Fibroblast of lung (primary cell): ENCODE results near the gene SLC1A1. TPM values are rescaled to one million over a fixed set of nuclear protein-coding genes. Genes with fewer than 3 reads are reported as not detected.

ENCODE experiments used
- DNase-seq, 2 donors: peaks; one replicate each; pipeline versions ENCODE4 v3.0.0 to v3.0.0-alpha.2; 2010; ENCODE audit warnings: low read depth in 2 of 2
- H2AFZ ChIP-seq: 2 replicates; pipeline ENCODE4 v1.5.1; 2012; ENCODE audit warnings: low read length, control low read depth, inconsistent platforms
- H3K27ac ChIP-seq: 2 replicates; pipeline ENCODE4 v1.5.1; 2011; ENCODE audit warnings: low read length, control low read depth; ENCODE audit not compliant: insufficient read depth
- H3K27me3 ChIP-seq: 2 replicates; pipeline ENCODE4 v1.5.1; 2011; ENCODE audit warnings: mild to moderate bottlenecking, low read length; ENCODE audit not compliant: control insufficient read depth, insufficient read depth
- H3K36me3 ChIP-seq: 2 replicates; pipeline ENCODE4 v1.5.1; 2011; ENCODE audit warnings: low read length; ENCODE audit not compliant: control insufficient read depth, insufficient read depth
- H3K4me1 ChIP-seq: 2 replicates; pipeline ENCODE4 v1.5.1; 2011; ENCODE audit warnings: low read length; ENCODE audit not compliant: control insufficient read depth, insufficient read depth; ENCODE audit errors: extremely low read depth
- H3K4me2 ChIP-seq: 2 replicates; pipeline ENCODE4 v1.5.1; 2011; ENCODE audit warnings: low read length, control low read depth; ENCODE audit not compliant: insufficient read depth; ENCODE audit errors: extremely low read depth
- H3K4me3 ChIP-seq, 4 experiments: fragments of 200-600 bp in 1 of 4; sonication (generic) in 1 of 4; replicated peaks in 1 of 4; 2 replicates each; pipeline ENCODE4 v1.5.1; 2011 to 2016; ENCODE audit warnings: low read length in 4 of 4, low read depth in 3 of 4, mild to moderate bottlenecking in 3 of 4, control low read depth in 2 of 4, inconsistent platforms in 1 of 4, mixed read lengths in 1 of 4; ENCODE audit not compliant: insufficient read depth in 1 of 4; ENCODE audit errors: control extremely low read depth in 1 of 4
- H3K79me2 ChIP-seq: 2 replicates; pipeline ENCODE4 v1.5.1; 2012; ENCODE audit warnings: mild to moderate bottlenecking, low read length, inconsistent platforms; ENCODE audit not compliant: control insufficient read depth, insufficient read depth
- H3K9ac ChIP-seq: 2 replicates; pipeline ENCODE4 v1.5.1; 2011; ENCODE audit warnings: mild to moderate bottlenecking, low read length, control low read depth; ENCODE audit not compliant: insufficient read depth
- H3K9me3 ChIP-seq: 2 replicates; pipeline ENCODE4 v1.5.1; 2012; ENCODE audit warnings: low read depth, low read length; ENCODE audit not compliant: control insufficient read depth, insufficient read depth
- H4K20me1 ChIP-seq: 2 replicates; pipeline ENCODE4 v1.5.1; 2011; ENCODE audit warnings: low read length; ENCODE audit not compliant: control insufficient read depth, insufficient read depth; ENCODE audit errors: extremely low read depth
- CTCF ChIP-seq, 2 donors: IDR thresholded peaks in 1 of 2; conservative IDR thresholded peaks in 1 of 2; 1 replicate in 1 of 2; 2 replicates in 1 of 2; pipeline ENCODE4 v1.5.1; 2011 to 2012; ENCODE audit warnings: low read length in 2 of 2, control low read depth in 1 of 2, inconsistent platforms in 1 of 2, low read depth in 1 of 2, mild to moderate bottlenecking in 1 of 2
- EZH2 ChIP-seq: IDR thresholded peaks from 2 replicates; pipeline ENCODE4 v1.5.1; 2012; ENCODE audit warnings: low read length, control low read depth, mild to moderate bottlenecking; ENCODE audit errors: missing control alignments
- polyA plus RNA-seq, 2 donors: library from polyadenylated mRNA; depleted of rRNA in 1 of 2; stranded (reverse) in 1 of 2; unstranded in 1 of 2; fragments of >200 nt; gene quantifications; 2 replicates each; pipeline ENCODE4 v1.2.1, GENCODE V29; 2011 to 2012; ENCODE audit warnings: missing spikeins in 1 of 2
- total RNA-seq: library from RNA; depleted of rRNA; stranded (reverse); fragments of >200 nt; gene quantifications from 2 replicates; pipeline ENCODE4 v1.2.1, GENCODE V29; 2014

Gene SLC1A1
- total and polyA plus RNA-seq, 2 donors (not counting 1 experiment from before 2014, with no cell fraction given) = 4.5 to 64.1 TPM

DNA sequence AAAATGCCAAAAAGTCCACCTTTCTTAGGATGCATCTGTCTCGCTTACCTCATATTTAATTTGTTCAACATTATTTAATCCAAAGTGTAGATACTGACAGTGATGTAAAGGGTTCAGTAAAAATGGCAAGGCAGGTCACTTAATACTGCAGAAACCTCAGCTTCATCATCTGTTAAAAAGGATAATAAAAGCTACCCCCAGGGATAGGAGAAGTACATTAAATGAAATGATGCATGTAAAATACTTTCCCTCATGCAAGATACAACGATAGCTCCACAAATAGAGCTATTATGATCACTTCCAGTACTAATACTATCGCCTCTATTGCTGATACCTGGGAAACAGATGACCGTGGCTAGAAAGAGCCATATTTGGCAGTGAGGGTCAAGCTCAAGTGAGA is 82.9 kb downstream of the SLC1A1 start:
- Histone ChIP-seq H3K79me2 (no peaks in the 10 kb centered on the region), H4K20me1 (no peaks in the 10 kb centered on the region), H3K27me3 (no peaks in the 10 kb centered on the region), H3K9ac (no peak overlapping the region), H3K36me3 (no peaks in the 10 kb centered on the region), H2AFZ (no peak overlapping the region), H3K4me1 (no peaks in the 10 kb centered on the region), H3K27ac (no peak overlapping the region), H3K4me3 (no peak overlapping the region), H3K9me3 (no peaks in the 10 kb centered on the region), H3K4me2 (no peak overlapping the region)
- DNase-seq = no peak
- TF ChIP-seq CTCF (conservative IDR thresholded peaks at IDR 0.05 in 1 of 2, IDR thresholded peaks at IDR 0.05 in 1 of 2; ENCODE audit: low read depth in 1 of 2, low read length in 2 of 2) = no peak
- no peak for TF ChIP-seq EZH2

DNA sequence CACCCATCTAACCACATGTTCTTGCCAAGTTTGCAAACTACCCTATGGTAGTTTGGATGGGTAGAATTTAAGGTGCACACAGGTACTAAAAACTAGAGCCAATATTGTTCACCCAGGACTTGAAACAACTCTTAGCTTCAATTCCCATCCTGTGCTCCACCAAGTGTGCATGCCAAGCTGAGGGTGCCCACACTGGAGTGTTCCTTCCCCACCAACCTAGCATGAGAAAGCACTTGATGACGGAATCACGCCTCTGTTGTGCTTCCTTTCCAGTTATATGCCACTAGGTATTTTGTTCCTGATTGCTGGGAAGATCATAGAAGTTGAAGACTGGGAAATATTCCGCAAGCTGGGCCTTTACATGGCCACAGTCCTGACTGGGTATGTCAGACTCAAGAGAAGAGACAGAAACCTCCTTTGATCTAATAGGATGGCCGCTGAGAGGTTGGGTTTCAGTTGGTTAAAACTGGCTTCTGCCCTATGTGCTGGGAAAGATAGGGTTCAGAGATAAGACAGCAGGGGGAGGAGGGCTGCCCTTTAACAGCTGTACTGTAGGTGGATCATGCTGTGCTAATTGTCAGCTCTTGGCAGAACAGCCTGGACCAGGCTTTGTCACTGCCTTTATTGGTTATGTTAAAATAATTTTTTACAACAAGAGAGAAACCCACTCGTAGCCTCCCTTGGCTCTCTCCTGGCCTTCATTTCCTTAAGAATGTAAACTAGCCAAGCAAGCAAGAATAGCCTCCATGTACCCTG is 83.5 kb downstream of the SLC1A1 start:
- Histone ChIP-seq H3K4me3 (no peak overlapping the region), H3K4me2 (no peak overlapping the region), H3K4me1 (no peaks in the 10 kb centered on the region), H3K27me3 (no peaks in the 10 kb centered on the region), H2AFZ (no peak overlapping the region), H3K9ac (no peak overlapping the region), H3K9me3 (no peaks in the 10 kb centered on the region), H3K27ac (no peak overlapping the region), H4K20me1 (no peaks in the 10 kb centered on the region), H3K79me2 (no peaks in the 10 kb centered on the region), H3K36me3 (no peaks in the 10 kb centered on the region)
- TF ChIP-seq CTCF (conservative IDR thresholded peaks at IDR 0.05 in 1 of 2, IDR thresholded peaks at IDR 0.05 in 1 of 2; ENCODE audit: low read depth in 1 of 2, low read length in 2 of 2) = no peak
- no peak for TF ChIP-seq EZH2
- DNase-seq = no peak

DNA sequence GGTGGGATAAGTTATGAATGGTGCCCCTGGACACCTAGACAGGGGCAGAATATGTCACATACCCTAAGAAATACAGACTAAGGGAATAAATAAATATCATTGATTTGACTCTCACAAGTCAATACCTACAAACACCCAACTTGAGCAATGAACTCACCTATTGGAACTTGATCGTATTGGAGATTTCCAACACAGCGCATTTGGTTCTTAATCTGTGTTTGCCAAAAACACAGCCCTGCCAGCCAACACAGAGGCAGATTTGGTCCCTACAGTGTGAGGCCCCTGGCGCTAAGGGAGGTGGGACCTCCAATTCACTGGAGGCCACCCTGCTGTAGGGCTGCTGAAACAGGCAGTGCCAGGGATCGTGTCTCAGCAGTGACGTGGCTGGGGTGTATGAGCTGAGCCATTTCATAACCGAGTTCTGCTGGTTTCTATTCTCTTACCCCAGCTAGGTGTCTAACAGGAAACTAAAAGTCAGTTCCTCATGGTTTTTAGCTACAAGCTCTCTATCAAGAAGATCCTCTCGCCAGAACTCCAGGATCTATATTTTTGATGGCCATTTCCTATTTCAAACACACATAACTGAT is 84.5 kb downstream of the SLC1A1 start:
- TF ChIP-seq EZH2 = no peak
- no peak for TF ChIP-seq CTCF (conservative IDR thresholded peaks at IDR 0.05 in 1 of 2, IDR thresholded peaks at IDR 0.05 in 1 of 2; ENCODE audit: low read depth in 1 of 2, low read length in 2 of 2)
- H3K79me2 ChIP-seq = no peaks in the 10 kb centered on the region
- no peak for DNase-seq

More for the DNA sequence above, 84.5 kb downstream of the SLC1A1 start:
- Histone ChIP-seq H4K20me1 (no peaks in the 10 kb centered on the region), H3K9ac (no peak overlapping the region), H2AFZ (no peak overlapping the region), H3K9me3 (no peaks in the 10 kb centered on the region), H3K4me1 (no peaks in the 10 kb centered on the region), H3K4me2 (no peak overlapping the region), H3K27ac (no peak overlapping the region), H3K27me3 (no peaks in the 10 kb centered on the region), H3K4me3 (no peak overlapping the region), H3K36me3 (no peaks in the 10 kb centered on the region)
